IMR-90 (cell line): ENCODE data around the gene FAM3D. TPM values are rescaled to one million over a fixed set of nuclear protein-coding genes. Genes with fewer than 3 reads are reported as not detected.

Experiments
- ATAC-seq: fragments of 200-7000 bp; cut with Tn5 transposase; 2 replicates; pipeline ENCODE4 v1.9.1; 2020; ENCODE audit warnings: low read depth, mild to moderate bottlenecking, moderate library complexity
- BruUV-seq: library from RNA; stranded (reverse); fragments of 400-500 nt; replicated peaks from 2 replicates; lab custom pipeline; 2021; lab: Mats Ljungman, UMichigan
- CTCF ChIA-PET: fragments of 300-600 bp; formaldehyde crosslinking; extraction: SDS; loops from one replicate; lab custom pipeline; 2021; ENCODE audit warnings: antibody characterized with exemption; lab: Yijun Ruan, JAX
- POLR2A ChIA-PET: fragments of 300-600 bp; sonication (Branson Sonifier 250); formaldehyde crosslinking; loops from one replicate; lab custom pipeline; 2022; ENCODE audit warnings: antibody characterized with exemption; ENCODE audit not compliant: unreplicated experiment; lab: Charles Lee
- DNase-seq: peaks from one replicate; pipeline ENCODE4 v3.0.0; 2013
- H2AFZ ChIP-seq: replicated peaks from 2 replicates; pipeline ENCODE3; 2013; ENCODE audit warnings: low read length, mild to moderate bottlenecking; ENCODE audit not compliant: poor library complexity
- H2AK5ac ChIP-seq: 2 replicates; pipeline ENCODE4 v1.6.1; 2013; ENCODE audit warnings: low read depth, low read length, inconsistent platforms
- H2AK9ac ChIP-seq: replicated peaks from 2 replicates; pipeline ENCODE3; 2013; ENCODE audit warnings: mild to moderate bottlenecking, low read depth, low read length, moderate library complexity; ENCODE audit not compliant: poor library complexity
- H2BK120ac ChIP-seq: 2 replicates; pipeline ENCODE4 v1.6.1; 2013; ENCODE audit warnings: low read depth, low read length, inconsistent platforms
- H2BK15ac ChIP-seq: 3 replicates; pipeline ENCODE4 v1.6.1; 2013; ENCODE audit warnings: low read depth, low read length, inconsistent platforms
- H2BK20ac ChIP-seq: 2 replicates; pipeline ENCODE4 v1.6.1; 2013; ENCODE audit warnings: low read depth, mild to moderate bottlenecking, inconsistent platforms, low read length, moderate library complexity
- H2BK5ac ChIP-seq: 2 replicates; pipeline ENCODE4 v1.6.1; 2013; ENCODE audit warnings: mild to moderate bottlenecking, low read depth, low read length, inconsistent platforms; ENCODE audit not compliant: poor library complexity, severe bottlenecking
- H3K14ac ChIP-seq: replicated peaks from 2 replicates; pipeline ENCODE4 v1.6.1; 2013; ENCODE audit warnings: low read depth, low read length, inconsistent platforms
- H3K18ac ChIP-seq: 2 replicates; pipeline ENCODE4 v1.6.1; 2013; ENCODE audit warnings: low read depth, low read length, control low read depth
- H3K23ac ChIP-seq: 2 replicates; pipeline ENCODE4 v1.6.1; 2013; ENCODE audit warnings: low read depth, low read length, inconsistent platforms
- H3K27ac ChIP-seq: 2 replicates; pipeline ENCODE4 v1.5.1; 2013; ENCODE audit warnings: mild to moderate bottlenecking, control low read depth, low read length; ENCODE audit not compliant: insufficient read depth
- H3K27me3 ChIP-seq: 2 replicates; pipeline ENCODE4 v1.6.1; 2013; ENCODE audit warnings: low read length; ENCODE audit not compliant: control insufficient read depth, insufficient read depth
- H3K36me3 ChIP-seq: 2 replicates; pipeline ENCODE4 v1.6.1; 2013; ENCODE audit warnings: low read length, mixed read lengths; ENCODE audit not compliant: control insufficient read depth, insufficient read depth
- H3K4ac ChIP-seq: 2 replicates; pipeline ENCODE4 v1.6.1; 2013; ENCODE audit warnings: low read depth, low read length, inconsistent platforms
- H3K4me1 ChIP-seq: 2 replicates; pipeline ENCODE4 v1.6.1; 2013; ENCODE audit warnings: low read length, mixed read lengths; ENCODE audit not compliant: control insufficient read depth, insufficient read depth
- H3K4me2 ChIP-seq: 2 replicates; pipeline ENCODE4 v1.6.1; 2013; ENCODE audit warnings: low read depth, mild to moderate bottlenecking, control low read depth, low read length, moderate library complexity
- H3K4me3 ChIP-seq: 2 replicates; pipeline ENCODE4 v1.5.1; 2013; ENCODE audit warnings: low read depth, mild to moderate bottlenecking, control low read depth, low read length, moderate library complexity; ENCODE audit not compliant: insufficient read depth
- H3K56ac ChIP-seq: 2 replicates; pipeline ENCODE4 v1.6.1; 2013; ENCODE audit warnings: low read length, inconsistent platforms; ENCODE audit not compliant: insufficient read depth; ENCODE audit errors: extremely low read depth
- H3K79me1 ChIP-seq, 2 experiments: 2 replicates each; pipeline ENCODE4 v1.6.1; 2013; ENCODE audit warnings: low read length in 2 of 2, inconsistent platforms in 1 of 2, low read depth in 1 of 2
- H3K9ac ChIP-seq: 2 replicates; pipeline ENCODE4 v1.6.1; 2013; ENCODE audit warnings: low read depth, low read length, control low read depth
- H3K9me1 ChIP-seq: 2 replicates; pipeline ENCODE4 v1.6.1; 2013; ENCODE audit warnings: low read length, inconsistent platforms; ENCODE audit not compliant: insufficient read depth
- H3K9me3 ChIP-seq: 2 replicates; pipeline ENCODE4 v1.6.1; 2013; ENCODE audit warnings: low read length; ENCODE audit not compliant: control insufficient read depth, insufficient read depth
- H4K20me1 ChIP-seq: 2 replicates; pipeline ENCODE4 v1.6.1; 2013; ENCODE audit warnings: low read length, inconsistent platforms; ENCODE audit not compliant: insufficient read depth
- H4K5ac ChIP-seq: 2 replicates; pipeline ENCODE4 v1.6.1; 2013; ENCODE audit warnings: mild to moderate bottlenecking, low read depth, low read length, control low read depth
- H4K8ac ChIP-seq, 2 experiments: 2 replicates each; pipeline ENCODE4 v1.6.1; 2013; ENCODE audit warnings: low read depth in 2 of 2, low read length in 2 of 2, control low read depth in 1 of 2, inconsistent platforms in 1 of 2
- H4K91ac ChIP-seq: 2 replicates; pipeline ENCODE4 v1.6.1; 2013; ENCODE audit warnings: low read depth, low read length, inconsistent platforms; ENCODE audit not compliant: insufficient read depth
- CHD1 ChIP-seq: IDR thresholded peaks from 2 replicates; pipeline ENCODE4 v1.6.1; 2012; ENCODE audit warnings: low read depth, low read length, improper control_type of control experiment
- WGBS, 2 experiments: methylation state at CpG; one replicate each; pipeline versions ENCODE4 v1.1.5 to v1.1.7; 2013; ENCODE audit warnings: missing lambda C conversion rate in 2 of 2; ENCODE audit not compliant: insufficient read length in 1 of 2; ENCODE audit errors: extremely low coverage in 2 of 2; 5-methylcytosine and 5-hydroxymethylcytosine counted together
- dilution Hi-C: fragments of 300-500 bp; cut with HindIII; formaldehyde crosslinking; loops from one replicate; pipeline ENCODE4 v1.14.3; 2018; ENCODE audit warnings: low sequenced_read_pairs; ENCODE audit not compliant: unreplicated experiment
- in situ Hi-C: fragments of 300-500 bp; cut with MboI; formaldehyde crosslinking; loops from 3 replicates; pipeline ENCODE4 v1.14.3; 2019; ENCODE audit warnings: low sequenced_read_pairs, inconsistent platforms, mixed read lengths
- intact Hi-C: fragments of 100-400 bp; cut with micrococcal nuclease; formaldehyde crosslinking; loops from 2 replicates; pipeline ENCODE4 v1.10.0; 2022
- polyA plus RNA-seq, 3 experiments: library from polyadenylated mRNA; depleted of rRNA; stranded (reverse); fragments of >200 nt; gene quantifications; 2 replicates each; pipeline ENCODE4 v1.2.3, GENCODE V29; 2012; ENCODE audit warnings: low replicate concordance in 1 of 3
- total RNA-seq: library from RNA; depleted of rRNA; stranded (reverse); fragments of >200 nt; gene quantifications from 2 replicates; pipeline ENCODE4 v1.2.3, GENCODE V29; 2012

The FAM3D gene
- total and polyA plus RNA-seq, 2 of the 4 experiments (the other 2 are of a cell fraction), result not detected

- peak overlapping the region; percentile 20; the same call in 1 of the 2 replicates for H4K91ac ChIP-seq
- H2BK120ac ChIP-seq, result peak overlapping the region; percentile 46
- no peak for TF ChIP-seq CHD1
- H3K27ac ChIP-seq, result no peak overlapping the region
- no peak for DNase-seq
- H2BK20ac ChIP-seq, result peak overlapping the region; percentile 60; the same call in 1 of the 2 replicates
- no peak overlapping the region for H3K23ac ChIP-seq
- H4K8ac ChIP-seq, result no peak overlapping the region
- no peak overlapping the region for H3K18ac ChIP-seq
- no peak overlapping the region for H3K56ac ChIP-seq
- H3K79me1 ChIP-seq, result no peaks in the 10 kb centered on the region
- H3K9ac ChIP-seq, result no peak overlapping the region
- H3K36me3 ChIP-seq, result no peaks in the 10 kb centered on the region
- 50% methylated on average over 2 of the region's 5 CpGs; no CpG with 5 or more reads in 1 of the 2 experiments for WGBS, 2 experiments
- no peak overlapping the region for H3K14ac ChIP-seq
- POLR2A ChIA-PET, result no interaction called here
- no TSS peak for BruUV-seq
- H2BK15ac ChIP-seq, result peak overlapping the region; percentile 24; the same call in 1 of the 3 replicates
- H3K4ac ChIP-seq, result no peak overlapping the region; the same call in 1 of the 2 replicates
- no peaks in the 10 kb centered on the region for H4K20me1 ChIP-seq
- no peak overlapping the region for H2AK9ac ChIP-seq
- in situ Hi-C loops (loop anchor here (25.0 kb wide), 1 partner anchor 1182 kb away; no protein-coding TSS in a partner anchor), dilution Hi-C loops (no loop called here), intact Hi-C loops (loop anchor here (1.0 to 2.0 kb wide), 3 partner anchors 62 to 140 kb away; no protein-coding TSS in a partner anchor)
- no peaks in the 10 kb centered on the region for H3K27me3 ChIP-seq
- no peak overlapping the region for H4K5ac ChIP-seq
- no peak overlapping the region for H2BK5ac ChIP-seq
- H3K4me3 ChIP-seq, result no peak overlapping the region
- no peak for ATAC-seq
- CTCF ChIA-PET, result interaction anchor here (1.0 to 5.7 kb wide), 11 partner anchors 8 to 139 kb away, joined by 3 to 69 read pairs (median 5); partner anchors contain the start of gene KCTD6
- H2AFZ ChIP-seq, result no peak overlapping the region
- H2AK5ac ChIP-seq, result peak overlapping the region; percentile 48; the same call in 1 of the 2 replicates
- no peak overlapping the region for H3K4me2 ChIP-seq
- no peaks in the 10 kb centered on the region for H3K9me3 ChIP-seq
- peaks cover 11% of the 10 kb centered on the region; the same call in 1 of the 2 replicates for H3K9me1 ChIP-seq
- peaks cover 23% of the 10 kb centered on the region for H3K4me1 ChIP-seq
These were observed 35.9 kb downstream of the FAM3D start for GRCh38 chr3:58630710-58631092.
